Fibroblast of pulmonary artery (primary cell): ENCODE data around the gene FAM110D.

Experiments used
- DNase-seq: peaks from one replicate; pipeline ENCODE4 v3.0.0-alpha.2; 2010; ENCODE audit warnings: low read depth
- H3K4me3 ChIP-seq: replicated peaks from 2 replicates; pipeline ENCODE4 v1.5.1; 2011; ENCODE audit warnings: low read depth, mild to moderate bottlenecking, control low read depth, low read length, moderate library complexity
- CTCF ChIP-seq: IDR thresholded peaks from 2 replicates; pipeline ENCODE4 v1.5.1; 2011; ENCODE audit warnings: mild to moderate bottlenecking, control low read depth, low read length, inconsistent platforms; ENCODE audit errors: missing control alignments

Gene FAM110D

DNA sequence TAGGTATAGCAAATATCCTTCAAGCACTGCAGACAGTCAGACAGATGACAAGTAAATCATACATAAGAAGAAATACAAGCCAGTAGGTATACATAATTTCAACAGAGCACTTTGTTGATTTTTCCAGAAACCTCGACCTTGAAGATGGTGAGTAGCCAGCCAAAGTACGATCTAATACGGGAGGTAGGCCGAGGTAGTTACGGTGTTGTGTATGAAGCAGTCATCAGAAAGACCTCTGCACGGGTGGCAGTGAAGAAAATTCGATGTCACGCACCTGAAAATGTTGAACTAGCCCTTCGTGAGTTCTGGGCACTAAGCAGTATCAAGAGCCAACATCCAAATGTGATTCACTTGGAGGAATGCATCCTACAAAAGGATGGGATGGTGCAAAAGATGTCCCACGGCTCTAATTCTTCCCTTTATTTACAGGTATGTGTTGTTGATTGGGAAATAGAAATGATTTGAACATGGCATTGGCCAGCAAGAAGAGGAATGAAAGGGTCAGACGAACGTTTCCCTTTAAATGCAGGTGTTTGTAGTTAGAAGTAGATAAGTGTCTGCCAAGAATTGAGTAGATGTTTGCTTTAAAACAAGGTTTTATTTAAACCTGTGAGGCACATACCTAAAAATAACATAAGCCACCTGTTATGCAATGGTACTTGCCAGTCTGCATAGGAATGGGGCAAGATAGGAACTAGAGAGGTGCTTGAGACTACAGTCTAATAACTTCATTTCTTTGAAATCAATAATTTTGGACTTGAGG, 44.5 kb upstream of the FAM110D start:
- no peak for DNase-seq
- no peak overlapping the region for H3K4me3 ChIP-seq
- TF ChIP-seq CTCF = no peak

GRCh38 chr1:26119892-26120608, 38.8 kb upstream of the FAM110D start:
- no peak overlapping the region for H3K4me3 ChIP-seq
- TF ChIP-seq CTCF = no peak
- no peak for DNase-seq

DNA sequence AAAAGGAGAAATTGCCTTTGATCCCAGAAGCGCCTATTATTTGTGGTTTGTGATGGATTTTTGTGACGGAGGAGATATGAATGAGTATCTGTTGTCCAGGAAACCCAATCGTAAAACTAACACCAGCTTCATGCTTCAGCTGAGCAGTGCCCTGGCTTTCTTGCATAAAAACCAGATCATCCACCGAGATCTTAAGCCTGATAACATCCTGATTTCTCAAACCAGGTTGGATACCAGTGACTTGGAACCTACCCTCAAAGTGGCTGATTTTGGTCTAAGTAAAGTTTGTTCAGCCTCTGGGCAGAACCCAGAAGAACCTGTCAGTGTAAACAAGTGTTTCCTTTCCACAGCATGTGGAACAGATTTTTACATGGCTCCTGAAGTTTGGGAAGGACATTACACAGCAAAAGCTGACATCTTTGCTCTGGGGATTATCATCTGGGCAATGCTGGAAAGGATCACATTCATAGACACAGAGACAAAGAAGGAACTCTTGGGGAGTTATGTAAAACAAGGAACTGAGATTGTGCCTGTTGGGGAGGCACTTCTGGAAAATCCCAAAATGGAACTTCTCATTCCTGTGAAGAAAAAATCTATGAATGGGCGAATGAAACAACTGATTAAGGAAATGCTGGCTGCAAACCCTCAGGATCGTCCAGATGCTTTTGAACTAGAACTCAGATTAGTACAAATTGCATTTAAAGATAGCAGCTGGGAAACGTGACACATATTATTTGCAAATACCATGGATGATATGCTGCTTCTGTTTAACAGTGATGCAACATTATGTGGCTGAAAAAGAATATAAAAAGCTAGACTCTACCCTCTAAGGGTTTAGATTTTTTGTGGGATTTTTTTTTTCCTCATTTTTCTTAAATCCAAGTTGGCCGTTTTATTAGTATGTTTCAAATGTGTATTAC, 36.8 kb upstream of the FAM110D start:
- no peak for TF ChIP-seq CTCF
- no peak for DNase-seq
- no peak overlapping the region for H3K4me3 ChIP-seq

- TF ChIP-seq CTCF = no peak
- no peak overlapping the region for H3K4me3 ChIP-seq
- no peak for DNase-seq
Measured at GRCh38 chr1:26122988-26123973, 35.6 kb upstream of the FAM110D start.

- TF ChIP-seq CTCF = no peak
- no peak for DNase-seq
- H3K4me3 ChIP-seq = no peak overlapping the region
Measured at GRCh38 chr1:26124418-26125331, 34.2 kb upstream of the FAM110D start.
